Dendritic cell treated with granulocyte-macrophage colony-stimulating factor and Interleukin-4, amounts not matched to agents 40 ng/mL and 50 ng/mL, for 4 days (primary cell): ENCODE results near the gene UTP18.
"Not testable (repeated sequence)": the region's sequence is repeated elsewhere in the genome, so short reads cannot be mapped to it uniquely, and the experiment has no call there.

Source experiments
- H3K27ac Mint-ChIP-seq: one replicate; pipeline ENCODE4 v1.8.0; 2022; ENCODE audit warnings: mild to moderate bottlenecking, mixed read lengths
- H3K27me3 Mint-ChIP-seq: one replicate; pipeline ENCODE4 v1.8.0; 2022; ENCODE audit warnings: mild to moderate bottlenecking, mixed read lengths
- H3K36me3 Mint-ChIP-seq: one replicate; pipeline ENCODE4 v1.8.0; 2022; ENCODE audit warnings: low read depth, mixed read lengths
- H3K4me1 Mint-ChIP-seq: one replicate; pipeline ENCODE4 v1.8.0; 2022; ENCODE audit warnings: low read depth, mixed read lengths
- H3K4me3 Mint-ChIP-seq: one replicate; pipeline ENCODE4 v1.8.0; 2022; ENCODE audit warnings: mild to moderate bottlenecking, moderate library complexity, mixed read lengths
- H3K9me3 Mint-ChIP-seq: one replicate; pipeline ENCODE4 v1.8.0; 2022; ENCODE audit warnings: mixed read lengths
- intact Hi-C: fragments of 100-400 bp; cut with micrococcal nuclease; formaldehyde crosslinking; loops from one replicate; pipeline ENCODE4 v1.15.0; 2022

UTP18 gene

DNA sequence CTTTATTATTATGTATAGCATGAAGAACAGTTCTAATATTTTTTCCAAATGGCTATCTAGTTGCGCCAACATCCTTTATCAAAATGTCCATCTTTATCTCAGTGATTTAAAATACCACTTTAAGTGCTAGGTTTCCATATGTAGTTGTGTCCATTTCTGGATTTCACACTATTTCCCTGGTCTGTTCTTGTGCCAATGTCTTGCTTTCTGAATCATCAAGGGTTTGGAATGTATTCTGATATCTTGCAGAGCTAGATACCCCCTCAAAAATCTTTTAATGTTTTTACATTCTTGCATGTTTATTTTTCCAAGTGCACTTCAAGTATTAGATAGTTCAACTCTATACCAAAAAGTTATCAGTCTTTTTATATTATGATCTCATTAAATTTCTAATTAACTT lies 14.8 kb upstream of the UTP18 start:
- H3K27me3 Mint-ChIP-seq = no peaks in the 10 kb centered on the region
- peaks cover 52% of the 10 kb centered on the region for H3K36me3 Mint-ChIP-seq
- H3K4me3 Mint-ChIP-seq = no peak overlapping the region
- intact Hi-C loops = no loop called here
- no peaks in the 10 kb centered on the region for H3K4me1 Mint-ChIP-seq
- H3K27ac Mint-ChIP-seq = no peak overlapping the region
- H3K9me3 Mint-ChIP-seq = no peaks in the 10 kb centered on the region

DNA sequence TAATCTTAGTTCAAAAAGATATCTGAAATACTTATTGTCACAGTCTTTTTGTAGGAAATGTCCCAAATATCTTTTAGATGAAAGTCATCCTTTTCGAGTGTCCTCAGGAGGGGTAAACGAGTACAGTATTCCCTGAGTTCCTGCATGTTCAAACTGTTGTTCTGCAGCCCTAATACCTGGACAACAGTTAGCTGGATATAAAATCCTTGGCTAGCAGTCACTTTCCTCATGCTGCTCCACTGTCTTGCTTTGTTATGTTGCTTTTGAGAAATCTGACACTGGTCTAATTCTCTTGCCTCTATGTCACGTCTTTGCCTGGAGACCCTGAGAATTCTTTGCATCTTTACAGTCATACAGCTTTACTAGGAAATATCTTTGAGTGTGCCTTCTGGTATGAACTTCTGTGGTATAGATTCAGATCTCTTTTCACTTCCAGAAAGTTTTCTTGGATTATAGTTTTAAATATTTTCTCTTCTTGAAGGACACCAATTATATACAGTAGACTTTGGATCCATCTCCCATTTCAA lies 10.0 kb upstream of the UTP18 start:
- intact Hi-C loops = no loop called here
- peaks cover 70% of the 10 kb centered on the region for H3K36me3 Mint-ChIP-seq
- peaks cover 18% of the 10 kb centered on the region for H3K4me1 Mint-ChIP-seq
- H3K27me3 Mint-ChIP-seq = no peaks in the 10 kb centered on the region
- H3K27ac Mint-ChIP-seq = no peak overlapping the region
- H3K4me3 Mint-ChIP-seq = no peak overlapping the region
- no peaks in the 10 kb centered on the region for H3K9me3 Mint-ChIP-seq

GRCh38 chr17:51251010-51251409 lies 9.3 kb upstream of the UTP18 start:
- Mint-ChIP-seq H3K36me3 (peaks cover 76% of the 10 kb centered on the region), H3K4me1 (peaks cover 23% of the 10 kb centered on the region), H3K4me3 (no peak overlapping the region), H3K27me3 (no peaks in the 10 kb centered on the region), H3K9me3 (no peaks in the 10 kb centered on the region), H3K27ac (no peak overlapping the region)
- intact Hi-C loops = no loop called here

- intact Hi-C loops = loop anchor here (2.0 kb wide), 1 partner anchor 31 kb away; no protein-coding TSS in a partner anchor
- H3K27ac Mint-ChIP-seq = peak overlapping the region; percentile 22
- H3K9me3 Mint-ChIP-seq = no peaks in the 10 kb centered on the region
- H3K27me3 Mint-ChIP-seq = no peaks in the 10 kb centered on the region
- H3K4me1 Mint-ChIP-seq = peaks cover 39% of the 10 kb centered on the region
- H3K36me3 Mint-ChIP-seq = peaks cover 72% of the 10 kb centered on the region
- no peak overlapping the region for H3K4me3 Mint-ChIP-seq
Measured at GRCh38 chr17:51255673-51256072, 4.7 kb upstream of the UTP18 start.

DNA sequence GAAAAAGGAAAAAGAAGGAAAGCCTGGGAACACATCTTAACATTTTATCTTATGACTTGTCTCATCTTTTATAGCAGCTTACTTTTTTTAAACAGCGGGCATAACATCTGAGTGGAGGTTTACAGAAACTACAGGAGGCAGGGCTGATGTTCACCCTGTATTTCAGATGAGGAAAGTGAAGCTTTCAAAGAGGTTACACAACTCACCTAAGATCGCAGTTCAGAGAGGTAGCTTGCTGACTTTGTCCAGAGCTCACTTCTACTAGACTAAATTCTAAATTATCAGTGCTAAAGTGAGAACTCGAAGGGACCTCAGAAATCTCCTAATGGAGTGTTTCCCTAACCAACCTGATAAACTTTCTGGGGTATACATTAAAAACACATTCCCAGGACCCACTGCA lies 4.2 kb upstream of the UTP18 start:
- H3K27ac Mint-ChIP-seq = peak overlapping the region; percentile 22
- H3K9me3 Mint-ChIP-seq = no peaks in the 10 kb centered on the region
- H3K36me3 Mint-ChIP-seq = peaks cover 69% of the 10 kb centered on the region
- H3K27me3 Mint-ChIP-seq = no peaks in the 10 kb centered on the region
- no peak overlapping the region for H3K4me3 Mint-ChIP-seq
- intact Hi-C loops = loop anchor here (2.0 kb wide), 1 partner anchor 31 kb away; no protein-coding TSS in a partner anchor
- peaks cover 35% of the 10 kb centered on the region for H3K4me1 Mint-ChIP-seq

DNA sequence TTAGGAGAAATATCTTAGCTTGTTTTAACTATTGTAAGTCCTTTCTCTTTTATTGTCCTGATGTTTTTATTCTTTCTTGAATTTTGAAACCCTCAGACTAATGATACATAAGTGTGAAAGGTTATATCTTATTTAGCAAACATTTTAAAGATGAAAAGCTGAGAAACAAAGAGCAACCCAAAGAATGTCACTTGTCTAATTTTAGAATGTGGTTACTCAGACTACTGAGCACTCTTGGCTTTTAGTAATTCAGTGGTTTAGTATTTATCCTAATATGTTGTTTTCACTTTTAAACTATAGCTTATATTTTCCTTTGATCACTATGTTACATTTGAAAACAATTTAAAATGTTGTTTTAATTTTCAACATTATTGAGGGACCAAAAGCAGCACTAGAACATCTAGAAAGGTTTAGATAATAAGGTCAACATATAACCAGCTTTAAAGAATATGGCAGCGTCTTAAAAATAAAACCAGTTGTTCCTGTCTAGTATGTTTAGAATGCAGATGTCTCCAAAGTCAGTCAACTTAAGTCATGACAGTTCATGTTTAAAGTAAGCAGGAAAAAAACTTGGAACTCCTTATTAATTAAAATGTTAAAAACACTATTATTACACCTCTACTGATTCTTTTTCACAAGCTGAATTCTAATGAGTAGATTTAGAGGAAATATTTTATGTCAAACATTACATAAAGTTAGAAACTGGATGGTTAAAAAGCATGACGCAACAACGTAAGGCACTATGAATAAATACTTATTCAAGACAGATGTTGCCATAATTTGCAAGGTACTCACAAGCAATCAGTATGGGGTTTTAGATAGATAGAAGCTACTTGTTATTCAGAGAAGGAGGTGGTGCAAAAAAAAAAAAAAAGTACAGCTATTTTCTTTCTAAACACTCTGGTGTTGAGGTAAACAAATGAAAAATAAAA lies 2.9 kb upstream of the UTP18 start:
- peak overlapping the region; percentile 97 for H3K27ac Mint-ChIP-seq
- H3K4me1 Mint-ChIP-seq = peaks cover 41% of the 10 kb centered on the region
- H3K27me3 Mint-ChIP-seq = no peaks in the 10 kb centered on the region
- H3K4me3 Mint-ChIP-seq = peak overlapping the region; percentile 7
- H3K36me3 Mint-ChIP-seq = peaks cover 67% of the 10 kb centered on the region
- H3K9me3 Mint-ChIP-seq = no peaks in the 10 kb centered on the region
- intact Hi-C loops = loop anchor here (2.0 kb wide), 1 partner anchor 33 kb away; no protein-coding TSS in a partner anchor

GRCh38 chr17:51258756-51259563 lies 1.4 kb upstream of the UTP18 start:
- no peaks in the 10 kb centered on the region for H3K27me3 Mint-ChIP-seq
- H3K4me3 Mint-ChIP-seq = peak overlapping the region; percentile 89
- intact Hi-C loops = no loop called here
- H3K4me1 Mint-ChIP-seq = peaks cover 51% of the 10 kb centered on the region
- H3K9me3 Mint-ChIP-seq = no peaks in the 10 kb centered on the region
- peak overlapping the region; percentile 97 for H3K27ac Mint-ChIP-seq
- H3K36me3 Mint-ChIP-seq = peaks cover 71% of the 10 kb centered on the region

GRCh38 chr17:51259564-51260236 lies 646 bp upstream of the UTP18 start, which contains the start of gene MBTD1:
Gene MBTD1, minus strand, starts transcription at chr17:51260049. Its CDS starts 34,888 bp downstream, at chr17:51225161.
- intact Hi-C loops = loop anchor here (1.0 kb wide), 1 partner anchor 93 kb away; the partner anchor contains the start of gene NME2
- Mint-ChIP-seq H3K9me3 (no peaks in the 10 kb centered on the region), H3K36me3 (peaks cover 71% of the 10 kb centered on the region), H3K4me1 (peaks cover 49% of the 10 kb centered on the region), H3K4me3 (peak within 1 kb of the TSS; percentile 89), H3K27me3 (no peaks in the 10 kb centered on the region), H3K27ac (peak within 1 kb of the TSS; percentile 97)

DNA sequence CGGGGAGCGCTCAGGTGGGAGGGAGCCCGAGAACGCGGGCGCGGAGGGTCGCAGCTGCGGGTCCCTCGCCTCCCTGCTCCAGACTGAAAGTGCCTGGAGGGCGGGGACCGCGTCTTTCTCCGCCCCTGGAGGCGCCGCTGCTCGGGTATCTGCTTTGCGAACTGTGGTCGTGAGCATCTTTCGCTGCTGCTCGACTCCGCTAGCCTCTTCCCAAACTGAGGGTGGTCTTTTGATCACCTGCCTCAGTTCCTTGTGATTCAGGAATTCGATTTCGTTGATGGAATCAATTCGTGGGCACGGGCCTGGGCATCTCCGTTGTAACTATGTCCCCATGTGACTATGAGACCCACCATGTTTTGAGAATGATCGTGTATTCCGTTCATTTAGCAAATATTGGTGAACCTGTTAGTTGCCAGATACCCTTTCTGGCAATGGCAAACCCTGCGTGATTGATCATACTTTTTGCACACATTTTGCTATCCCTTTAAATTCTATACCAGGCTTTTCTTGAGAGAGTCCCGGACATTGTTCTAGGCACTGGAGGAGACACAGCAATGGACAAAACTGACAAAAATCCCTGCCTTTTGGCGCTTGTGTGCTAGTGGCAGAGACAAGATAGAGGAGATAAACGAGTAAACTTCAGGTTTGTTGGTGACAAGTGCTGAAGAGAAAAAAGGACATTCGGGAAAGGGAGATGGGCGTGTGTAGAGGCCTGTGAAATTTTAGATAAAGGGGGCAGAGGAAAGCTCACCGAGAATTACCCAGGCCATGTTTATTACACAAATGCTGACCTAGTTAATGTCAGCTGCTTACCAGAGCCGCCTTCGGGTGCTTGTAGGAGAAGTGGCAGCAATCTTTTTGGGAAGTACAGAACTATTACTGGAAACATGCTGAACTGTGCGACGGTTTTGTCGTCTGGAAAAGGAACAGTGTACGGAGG lies 948 bp downstream of the UTP18 start:
- Mint-ChIP-seq H3K4me1 (peaks cover 45% of the 10 kb centered on the region), H3K27ac (peak overlapping the region; percentile 97), H3K27me3 (no peaks in the 10 kb centered on the region), H3K9me3 (no peaks in the 10 kb centered on the region), H3K36me3 (peaks cover 74% of the 10 kb centered on the region), H3K4me3 (peak overlapping the region; percentile 89)
- intact Hi-C loops = no loop called here

GRCh38 chr17:51263006-51263405 lies 2.7 kb downstream of the UTP18 start:
- H3K27me3 Mint-ChIP-seq = no peaks in the 10 kb centered on the region
- intact Hi-C loops = no loop called here
- H3K27ac Mint-ChIP-seq = peak overlapping the region; percentile 97
- no peaks in the 10 kb centered on the region for H3K9me3 Mint-ChIP-seq
- H3K4me3 Mint-ChIP-seq = peak overlapping the region; percentile 73
- peaks cover 80% of the 10 kb centered on the region for H3K36me3 Mint-ChIP-seq
- peaks cover 35% of the 10 kb centered on the region for H3K4me1 Mint-ChIP-seq

DNA sequence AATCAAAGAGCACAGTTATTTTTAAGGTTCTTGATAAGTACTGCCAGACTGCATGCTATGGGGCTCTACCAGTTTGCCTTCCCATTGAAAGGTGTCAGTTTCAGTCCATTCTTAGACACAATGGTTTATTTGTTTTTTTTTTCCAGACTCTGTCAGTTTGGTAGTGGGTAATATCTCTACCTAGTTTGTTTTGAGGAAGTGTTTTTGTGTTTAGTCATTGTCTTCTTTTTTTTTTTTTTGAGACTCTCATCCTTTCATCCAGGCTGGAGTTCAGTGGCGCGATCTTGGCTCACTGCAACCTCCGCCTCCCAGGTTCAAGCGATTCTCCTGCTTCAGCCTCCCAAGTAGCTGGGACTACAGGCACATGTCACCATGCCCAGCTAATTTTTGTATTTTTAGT lies 4.1 kb downstream of the UTP18 start:
- intact Hi-C loops = not testable (repeated sequence)

DNA sequence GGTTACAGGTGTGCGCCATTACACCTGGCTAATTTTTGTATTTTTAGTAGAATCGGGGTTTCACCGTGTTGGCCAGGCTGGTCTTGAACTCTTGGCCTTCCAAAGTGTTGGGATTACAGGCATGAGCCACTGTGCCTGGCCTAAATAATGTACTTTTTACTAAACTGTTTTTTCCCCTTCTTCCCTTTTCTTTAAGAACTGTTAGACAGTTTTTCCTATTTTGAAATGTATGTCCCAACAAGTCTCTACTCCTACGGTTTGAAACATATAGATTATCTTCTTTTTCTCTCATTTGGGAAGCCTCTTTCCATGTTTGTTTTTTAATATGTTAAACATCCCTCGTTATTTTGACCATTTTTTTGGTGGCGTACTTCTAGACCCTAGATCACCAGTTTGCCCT lies 9.6 kb downstream of the UTP18 start:
- no peaks in the 10 kb centered on the region for H3K9me3 Mint-ChIP-seq
- H3K27ac Mint-ChIP-seq = peak overlapping the region; percentile 60
- peaks cover 20% of the 10 kb centered on the region for H3K4me1 Mint-ChIP-seq
- no peaks in the 10 kb centered on the region for H3K27me3 Mint-ChIP-seq
- H3K4me3 Mint-ChIP-seq = no peak overlapping the region
- intact Hi-C loops = no loop called here
- peaks cover 99% of the 10 kb centered on the region for H3K36me3 Mint-ChIP-seq

More for the DNA sequence above, 4.1 kb downstream of the UTP18 start:
- H3K27me3 Mint-ChIP-seq, H3K4me3 Mint-ChIP-seq, H3K9me3 Mint-ChIP-seq, H3K27ac Mint-ChIP-seq: not testable (repeated sequence)
- Mint-ChIP-seq H3K36me3 (peaks cover 88% of the 10 kb centered on the region), H3K4me1 (peaks cover 33% of the 10 kb centered on the region)
